ENCODE results near the gene MTSS2. TPM values are rescaled to one million over a fixed set of nuclear protein-coding genes. Genes with fewer than 3 reads are reported as not detected.

The MTSS2 gene
- total RNA-seq, 1 experiment from 2014 or later = 52.0 TPM

GRCh38 chr16:70638814-70639792 lies 46.8 kb downstream of the MTSS2 start:
- Histone ChIP-seq H2AFZ (no peak overlapping the region), H3K9me2 (ENCODE audit: insufficient read depth) (no peaks in the 10 kb centered on the region), H3K36me3 (ENCODE audit: low read depth) (no peaks in the 10 kb centered on the region), H3K27ac (no peak overlapping the region), H3K27me3 (ENCODE audit: insufficient read depth, low read depth) (no peaks in the 10 kb centered on the region), H3K79me2 (ENCODE audit: low read depth) (no peaks in the 10 kb centered on the region), H4K20me1 (ENCODE audit: insufficient read depth) (no peaks in the 10 kb centered on the region), H3K4me2 (no peak overlapping the region), H3K4me1 (replicated peaks; ENCODE audit: insufficient read depth) (no peaks in the 10 kb centered on the region), H3K4me3 (no peak overlapping the region), H3K9me3 (ENCODE audit: insufficient read depth, low read depth) (no peaks in the 10 kb centered on the region), H3F3A (ENCODE audit: insufficient read depth, low read depth) (peaks cover 2% of the 10 kb centered on the region; the same call in 1 of the 2 replicates)
- no peak for DNase-seq
- ChIA-PET CTCF (no interaction called here), POLR2A (ENCODE audit: unreplicated experiment) (no interaction called here)
- TF ChIP-seq CTCF (conservative IDR thresholded peaks at IDR 0.05) = no peak
- no peak for TF ChIP-seq EZH2 (IDR thresholded peaks at IDR 0.05; ENCODE audit: low read depth)
- BruUV-seq (replicated peaks) = no TSS peak
- intact Hi-C loops (cut with micrococcal nuclease; ENCODE audit: unreplicated experiment) = no loop called here

Other genes with a start within 250 kb of the MTSS2 start
- 9.7 and 13.7 TPM in 2 replicates for gene ST3GAL2, start 247.0 kb downstream of the MTSS2 start, total RNA-seq (2021)
- gene FCSK, start 231.5 kb downstream of the MTSS2 start, total RNA-seq (2021) = 17.0 and 19.3 TPM in 2 replicates
- 54.2 and 61.1 TPM in 2 replicates for gene COG4, start 162.5 kb downstream of the MTSS2 start, total RNA-seq (2021)
- gene SF3B3, start 162.2 kb downstream of the MTSS2 start, total RNA-seq (2021) = 326 and 339 TPM in 2 replicates
- not detected in 2 replicates for gene IL34, start 39.5 kb downstream of the MTSS2 start, total RNA-seq (2021)
- gene VAC14, start 115.1 kb upstream of the MTSS2 start, total RNA-seq (2021) = 44.5 and 46.8 TPM in 2 replicates

All from PC-9 (cell line).